Measurements from ENCODE around the gene MBD1.

GRCh38 chr18:50272568-50272967, 8.8 kb downstream of the MBD1 start:
- TF ChIP-seq CTCF (IDR thresholded peaks at IDR 0.05) = no peak
- no peak for TF ChIP-seq POLR2A (IDR thresholded peaks at IDR 0.05)
- no peak for TF ChIP-seq EP300 (IDR thresholded peaks at IDR 0.05)
- TF ChIP-seq POLR2AphosphoS5 (IDR thresholded peaks at IDR 0.05) = no peak
